Activated naive CD4-positive, alpha-beta T cell treated with anti-CD3 and anti-CD28 coated beads, Interleukin-2, amount 50 U/mL, for 72 hours (primary cell): Measurements from ENCODE around the gene ACOT11. TPM values are rescaled to one million over a fixed set of nuclear protein-coding genes. Genes with fewer than 3 reads are reported as not detected.

Experiments used
- total RNA-seq, 2 donors: library from RNA; stranded (reverse); gene quantifications; one replicate each; pipeline ENCODE4 v1.2.3, GENCODE V29; 2022

The ACOT11 gene
- total RNA-seq, 2 donors from 2014 or later: 1.0 to 4.5 TPM

Other genes starting within 250 kb of the ACOT11 start
- 10 to 100 TPM; 66.1 to 80.4 TPM for gene SSBP3, start 141.8 kb upstream of the ACOT11 start, total RNA-seq
- gene FAM151A, start 75.3 kb downstream of the ACOT11 start, total RNA-seq: not detected
- gene MROH7, start 93.6 kb downstream of the ACOT11 start, total RNA-seq: under 1 TPM; 0.11 to 0.53 TPM
- gene TTC4, start 167.6 kb downstream of the ACOT11 start, total RNA-seq: 10 to 100 TPM; 18.7 to 25.9 TPM
- 1 to 10 TPM; 5.1 to 6.7 TPM for gene PARS2, start 216.3 kb downstream of the ACOT11 start, total RNA-seq